NCI-H460 (cell line): Measurements from ENCODE around the gene POU3F3. TPM values are rescaled to one million over a fixed set of nuclear protein-coding genes. Genes with fewer than 3 reads are reported as not detected.

Experiments used
- DNase-seq: peaks from one replicate; pipeline ENCODE4 v3.0.0-alpha.2; 2016; ENCODE audit warnings: low read depth; ENCODE audit errors: extremely low read depth
- total RNA-seq: library from RNA; depleted of rRNA; stranded (reverse); fragments of >200 nt; shearing (Covaris generic); gene quantifications from 2 replicates; pipeline ENCODE4 v1.2.3, GENCODE V29; 2014

POU3F3 gene
- total RNA-seq, 1 experiment from 2014 or later, result not detected

GRCh38 chr2:104846786-104847585 lies 6.9 kb upstream of the POU3F3 start:
- no peak for DNase-seq

GRCh38 chr2:104847586-104848160 lies 6.2 kb upstream of the POU3F3 start:
- DNase-seq, result no peak

DNA sequence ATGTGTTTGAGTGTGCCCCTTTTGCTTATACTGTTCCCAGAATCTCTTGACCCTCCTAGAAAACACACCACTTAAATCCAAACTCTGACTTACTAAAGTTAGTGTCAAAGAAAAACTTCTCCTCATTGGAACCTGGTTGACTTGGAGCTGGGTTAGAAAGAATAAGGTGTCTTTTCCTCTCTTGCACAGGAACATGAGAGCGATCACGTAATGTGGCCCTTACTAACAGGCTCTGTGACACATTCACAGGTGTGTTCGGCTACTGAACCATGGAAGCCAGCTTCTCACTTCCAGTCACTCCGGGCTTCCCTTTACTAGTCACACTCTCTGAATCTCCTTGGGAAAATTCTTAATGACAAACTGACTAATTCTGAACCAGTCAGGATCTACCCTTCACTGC lies 5.4 kb upstream of the POU3F3 start:
- no peak for DNase-seq

DNA sequence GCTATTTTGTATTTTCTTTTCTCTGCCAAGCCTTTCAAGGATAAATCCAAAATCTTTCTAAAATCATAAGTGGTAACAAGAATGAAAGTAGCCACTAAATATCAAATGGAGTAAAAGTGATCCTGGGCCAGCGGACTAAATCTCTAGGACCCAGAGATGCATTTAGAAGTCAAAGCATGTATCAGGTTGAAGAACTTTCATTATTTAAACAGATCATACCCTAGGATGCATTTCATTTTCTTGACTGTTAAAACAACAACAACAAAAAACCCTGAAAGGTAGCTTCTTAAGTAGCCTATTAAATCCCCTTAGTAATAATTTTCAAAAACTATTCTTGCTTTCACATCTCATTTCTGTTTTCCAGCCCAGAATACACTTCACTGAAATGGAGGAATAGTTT lies 4.8 kb upstream of the POU3F3 start:
- no peak for DNase-seq

DNA sequence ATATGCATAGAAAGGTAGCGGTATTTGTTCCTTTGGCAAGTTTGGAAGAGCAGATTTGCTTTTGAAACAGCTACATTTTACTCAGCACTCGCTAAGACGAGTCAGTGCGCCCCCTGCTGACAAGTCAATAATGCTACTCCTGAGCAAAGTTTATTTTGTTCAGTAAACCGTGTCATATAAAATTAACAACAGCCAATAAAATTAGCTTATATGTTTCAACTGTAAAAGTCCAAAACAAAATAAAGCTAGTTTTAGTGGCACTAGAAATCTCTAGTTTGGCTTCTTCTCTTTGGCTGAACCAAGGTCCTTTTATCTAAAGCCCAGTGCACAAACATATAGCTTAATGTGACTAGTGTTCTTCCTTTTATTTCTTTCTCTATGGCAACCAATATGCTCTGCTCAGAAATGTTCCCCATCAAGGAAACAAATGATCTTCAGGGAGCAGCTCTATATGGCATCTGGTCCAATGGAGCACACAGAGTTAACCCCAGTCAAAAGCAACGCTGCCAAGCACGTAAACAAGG lies 4.2 kb upstream of the POU3F3 start:
- peak; percentile 61 for DNase-seq

- DNase-seq, result no peak
Observed at GRCh38 chr2:104850361-104851290, 3.3 kb upstream of the POU3F3 start.

DNA sequence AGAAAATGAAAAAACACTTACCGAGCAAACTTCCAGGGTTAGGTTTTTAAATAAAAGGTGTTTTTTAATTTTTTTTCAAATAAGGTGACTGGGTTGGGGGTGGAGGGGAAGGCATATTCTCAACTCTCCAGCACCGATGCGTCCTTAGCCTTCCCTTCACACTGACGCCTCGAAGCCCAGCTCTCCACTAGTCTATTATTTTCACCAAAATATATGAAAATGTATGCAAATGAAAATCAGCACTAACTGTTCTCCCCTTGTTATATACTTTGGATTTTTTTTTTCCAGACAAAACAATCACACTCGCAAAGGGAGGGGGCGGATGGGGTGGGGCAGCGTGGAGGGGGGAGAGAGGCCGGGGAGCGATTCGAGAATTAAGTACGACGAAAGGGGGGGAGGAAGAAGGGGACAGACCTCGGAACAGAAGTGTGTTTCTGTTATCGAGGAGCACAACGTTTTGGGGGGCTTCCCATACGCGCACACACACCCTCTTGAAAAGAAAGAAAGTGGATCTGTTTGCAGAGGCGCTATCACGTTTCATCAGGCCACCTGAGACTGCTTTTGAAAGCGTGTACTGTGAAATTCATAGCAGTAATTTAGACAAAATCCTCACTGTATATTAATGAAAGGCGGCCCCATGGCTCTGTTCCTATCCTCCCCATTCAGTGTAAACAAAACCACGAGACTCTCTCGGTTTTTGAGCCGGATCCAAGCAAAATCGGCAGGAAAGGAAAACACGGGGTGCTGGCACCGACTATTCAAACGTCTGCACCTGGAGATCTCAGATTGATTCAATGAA lies 2.4 kb upstream of the POU3F3 start:
- DNase-seq, result no peak

DNA sequence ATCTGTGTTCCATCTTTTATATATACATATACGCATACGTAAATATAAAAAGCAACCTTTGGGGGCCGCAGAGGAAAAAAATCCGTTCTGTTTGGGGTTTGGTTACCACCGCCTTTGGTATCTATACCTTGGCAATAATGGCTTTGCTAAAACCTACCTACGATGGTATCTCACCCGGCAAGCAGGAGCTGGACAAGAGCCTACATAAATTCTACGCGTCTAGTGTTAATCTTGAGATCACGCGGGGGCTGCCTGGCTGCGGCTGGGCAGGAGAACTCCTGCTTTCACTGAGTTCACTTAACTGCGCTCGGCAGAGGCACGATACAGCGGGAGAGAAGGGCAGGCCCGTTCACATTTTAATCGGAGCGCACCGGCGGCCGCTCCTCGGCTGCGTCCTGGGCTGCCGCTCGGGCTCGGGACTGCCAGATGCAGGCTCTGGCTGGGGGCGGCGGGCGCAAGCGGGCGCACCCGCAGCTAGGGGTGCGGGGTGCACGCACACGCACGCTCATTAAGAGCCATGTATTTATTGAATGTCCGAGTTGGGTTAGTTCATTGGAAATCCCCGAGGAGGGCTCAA lies 1.7 kb upstream of the POU3F3 start:
- no peak for DNase-seq

GRCh38 chr2:104854498-104855220 lies 744 bp downstream of the POU3F3 start:
- no peak for DNase-seq

GRCh38 chr2:104855221-104856085 lies 1.5 kb downstream of the POU3F3 start:
- no peak for DNase-seq

DNA sequence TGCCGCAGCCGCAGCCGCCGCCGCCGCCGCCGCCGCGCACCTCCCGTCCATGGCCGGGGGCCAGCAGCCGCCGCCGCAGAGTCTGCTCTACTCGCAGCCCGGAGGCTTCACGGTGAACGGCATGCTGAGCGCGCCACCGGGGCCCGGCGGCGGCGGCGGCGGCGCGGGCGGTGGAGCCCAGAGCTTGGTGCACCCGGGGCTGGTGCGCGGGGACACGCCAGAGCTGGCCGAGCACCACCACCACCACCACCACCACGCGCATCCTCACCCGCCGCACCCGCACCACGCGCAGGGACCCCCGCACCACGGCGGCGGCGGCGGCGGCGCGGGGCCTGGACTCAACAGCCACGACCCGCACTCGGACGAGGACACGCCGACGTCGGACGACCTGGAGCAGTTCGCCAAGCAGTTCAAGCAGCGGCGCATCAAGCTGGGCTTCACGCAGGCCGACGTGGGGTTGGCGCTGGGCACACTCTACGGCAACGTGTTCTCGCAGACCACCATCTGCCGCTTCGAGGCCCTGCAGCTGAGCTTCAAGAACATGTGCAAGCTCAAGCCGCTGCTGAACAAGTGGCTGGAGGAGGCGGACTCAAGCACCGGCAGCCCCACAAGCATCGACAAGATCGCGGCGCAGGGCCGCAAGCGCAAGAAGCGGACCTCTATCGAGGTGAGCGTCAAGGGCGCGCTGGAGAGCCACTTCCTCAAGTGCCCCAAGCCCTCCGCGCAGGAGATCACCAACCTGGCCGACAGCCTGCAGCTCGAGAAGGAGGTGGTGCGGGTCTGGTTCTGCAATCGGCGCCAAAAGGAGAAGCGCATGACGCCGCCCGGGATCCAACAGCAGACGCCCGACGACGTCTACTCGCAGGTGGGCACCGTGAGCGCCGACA lies 2.4 kb downstream of the POU3F3 start:
- no peak for DNase-seq

GRCh38 chr2:104856973-104857261 lies 3.0 kb downstream of the POU3F3 start:
- no peak for DNase-seq

DNA sequence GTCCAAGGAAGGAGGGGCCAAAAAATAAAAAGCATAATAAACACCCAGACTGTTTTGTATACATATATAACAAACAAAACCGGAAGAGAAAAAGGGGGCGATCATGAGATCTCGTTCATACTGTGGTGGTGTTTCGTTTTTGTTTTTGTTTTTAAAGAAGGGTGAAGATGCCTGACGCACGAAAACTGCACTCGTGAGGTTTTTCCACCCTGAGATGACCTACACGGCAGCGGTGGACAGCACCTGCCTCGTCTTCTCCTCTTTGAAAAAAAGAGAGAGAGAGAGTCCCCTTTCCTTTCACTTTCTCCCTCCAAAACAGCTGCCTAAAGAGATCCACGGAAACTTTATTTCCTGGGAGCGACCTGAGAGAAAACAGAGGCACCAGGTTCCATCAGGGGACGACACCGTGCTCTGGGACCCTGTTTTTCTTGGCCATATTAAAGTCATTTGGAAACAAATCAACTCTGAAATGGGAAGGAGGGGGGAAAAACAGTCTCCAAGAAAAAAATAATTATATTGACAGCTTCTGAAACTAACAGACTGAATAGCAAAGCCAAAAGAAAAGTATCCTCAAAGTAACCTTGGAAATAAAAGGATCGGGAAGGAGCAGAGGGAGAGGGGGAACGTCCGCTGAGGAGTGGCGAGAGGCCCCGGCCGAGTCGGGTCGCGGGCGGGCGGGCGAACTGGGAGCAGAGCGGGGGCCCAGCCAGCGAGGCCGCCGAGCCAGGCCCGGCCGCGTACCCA lies 3.5 kb downstream of the POU3F3 start:
- DNase-seq, result no peak

DNA sequence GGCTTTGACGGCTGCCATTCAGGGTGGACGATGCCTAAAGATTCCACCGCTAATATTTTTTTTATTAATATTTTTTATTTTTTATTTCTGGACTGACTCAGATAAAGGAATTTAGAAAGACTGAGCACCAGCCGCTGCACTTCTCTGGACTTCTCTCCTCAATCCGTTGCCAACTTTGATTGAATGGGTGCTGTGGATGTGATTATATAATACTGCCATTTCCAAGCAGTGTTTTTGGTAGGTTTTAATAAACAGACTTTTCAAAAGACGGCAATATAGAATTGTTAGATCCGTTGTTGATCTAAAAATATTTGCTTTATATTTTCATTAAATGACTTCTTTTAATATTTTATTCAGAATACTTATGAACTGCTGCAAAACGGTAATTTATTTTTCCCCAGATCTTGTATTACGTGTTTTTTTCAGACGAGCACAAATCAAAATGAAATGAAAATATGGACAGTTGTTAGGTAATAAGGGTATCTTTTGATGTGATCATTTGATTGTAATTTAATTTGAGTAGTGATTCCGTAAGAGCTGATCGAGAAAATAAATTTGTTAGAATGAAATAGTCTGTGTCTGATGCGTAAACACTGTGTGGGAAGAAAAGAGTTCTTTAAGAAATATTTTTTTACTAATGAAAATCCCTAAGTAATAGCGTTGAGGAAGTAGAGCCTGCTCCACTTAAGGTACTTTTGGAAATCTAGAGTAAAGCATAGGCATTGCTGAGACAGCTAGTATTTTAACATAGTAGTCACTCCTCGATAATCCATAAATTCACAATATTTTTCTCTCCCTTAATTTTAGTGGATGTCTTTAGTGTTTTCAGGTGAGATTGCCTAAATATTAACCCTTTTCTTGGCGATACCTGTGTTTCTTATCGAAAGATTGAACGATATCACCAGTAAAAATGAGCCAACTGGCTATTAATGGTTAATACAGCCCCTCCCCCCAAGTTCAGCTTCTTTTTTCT lies 4.4 kb downstream of the POU3F3 start:
- DNase-seq, result no peak

- DNase-seq, result no peak
Observed at GRCh38 chr2:104859291-104859765, 5.4 kb downstream of the POU3F3 start.
